ENCODE data around the gene RAB20.

- TF ChIP-seq, protein P1, sequence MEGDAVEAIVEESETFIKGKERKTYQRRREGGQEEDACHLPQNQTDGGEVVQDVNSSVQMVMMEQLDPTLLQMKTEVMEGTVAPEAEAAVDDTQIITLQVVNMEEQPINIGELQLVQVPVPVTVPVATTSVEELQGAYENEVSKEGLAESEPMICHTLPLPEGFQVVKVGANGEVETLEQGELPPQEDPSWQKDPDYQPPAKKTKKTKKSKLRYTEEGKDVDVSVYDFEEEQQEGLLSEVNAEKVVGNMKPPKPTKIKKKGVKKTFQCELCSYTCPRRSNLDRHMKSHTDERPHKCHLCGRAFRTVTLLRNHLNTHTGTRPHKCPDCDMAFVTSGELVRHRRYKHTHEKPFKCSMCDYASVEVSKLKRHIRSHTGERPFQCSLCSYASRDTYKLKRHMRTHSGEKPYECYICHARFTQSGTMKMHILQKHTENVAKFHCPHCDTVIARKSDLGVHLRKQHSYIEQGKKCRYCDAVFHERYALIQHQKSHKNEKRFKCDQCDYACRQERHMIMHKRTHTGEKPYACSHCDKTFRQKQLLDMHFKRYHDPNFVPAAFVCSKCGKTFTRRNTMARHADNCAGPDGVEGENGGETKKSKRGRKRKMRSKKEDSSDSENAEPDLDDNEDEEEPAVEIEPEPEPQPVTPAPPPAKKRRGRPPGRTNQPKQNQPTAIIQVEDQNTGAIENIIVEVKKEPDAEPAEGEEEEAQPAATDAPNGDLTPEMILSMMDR (IDR thresholded peaks at IDR 0.05; ENCODE audit: poor library complexity): no peak
- TF ChIP-seq EZH2phosphoT487 (IDR thresholded peaks at IDR 0.05; ENCODE audit: low read depth, severe bottlenecking, unreplicated experiment): no peak
Observed at GRCh38 chr13:110605132-110605531, 43.6 kb upstream of the RAB20 start.

All from hepatocyte (in vitro differentiated cells).